ENCODE data around the gene CUL3. TPM values are rescaled to one million over a fixed set of nuclear protein-coding genes. Genes with fewer than 3 reads are reported as not detected.

Gene CUL3
- total RNA-seq, 1 experiment from 2014 or later, result 114 TPM

DNA sequence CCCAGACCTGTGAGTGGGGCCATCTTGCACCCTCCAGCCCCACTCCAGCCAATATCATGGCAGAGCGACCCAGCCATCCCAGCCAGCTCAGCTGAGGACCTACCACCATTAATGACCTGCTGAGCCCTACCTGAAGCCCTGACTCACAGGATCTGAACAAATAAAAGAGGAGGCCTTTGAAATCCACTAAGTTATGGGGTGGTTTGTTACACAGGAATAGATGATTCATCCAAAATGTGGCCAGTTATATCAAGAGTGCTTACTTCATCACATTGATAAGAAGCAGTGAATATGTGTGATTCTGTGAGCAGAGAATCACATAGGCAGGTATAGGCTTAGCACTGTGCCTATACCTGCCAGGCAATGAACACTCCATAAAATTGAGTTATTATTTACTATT is 148.5 kb downstream of the CUL3 start:
- Mint-ChIP-seq H3K4me3 (no peak overlapping the region), H3K9me3 (peaks cover 17 to 22% of the 10 kb centered on the region in 2 experiments), H3K36me3 (ENCODE audit: insufficient read depth in 1 of 3, low read depth in 3 of 3) (peaks cover 10 to 39% (median 14%) of the 10 kb centered on the region in 3 experiments; a peak in 6 of 7 replicates), H3K4me1 (peaks cover 28 to 30% of the 10 kb centered on the region in 2 experiments), H3K27ac (no peak overlapping the region; a peak in 1 of 7 replicates), H3K27me3 (ENCODE audit: low read depth) (peaks cover 1% of the 10 kb centered on the region; the same call in 1 of the 2 replicates)
- no peak overlapping the region for H3K56ac ChIP-seq (ENCODE audit: insufficient read length, low read depth, low read length)
- H3T11ph ChIP-seq (ENCODE audit: low read length), result no peak overlapping the region
- no peak overlapping the region for H3K9ac ChIP-seq (ENCODE audit: extremely low read depth, insufficient read length, low read length)
- DNase-seq, result no peak
- H2BK20ac ChIP-seq (ENCODE audit: low read depth, low read length, poor library complexity, severe bottlenecking), result no peak overlapping the region
- no peak overlapping the region for H3K4me2 ChIP-seq (ENCODE audit: insufficient read depth, insufficient read length, low read length)
- H2BK15ac ChIP-seq (ENCODE audit: low read depth, low read length), result no peak overlapping the region
- WGBS (ENCODE audit: extremely low coverage, insufficient read length, low lambda C conversion rate), result no CpG with 5 or more reads among the region's 1 CpG
- H2BK5ac ChIP-seq (ENCODE audit: insufficient read length, low read length), result no peak overlapping the region
- H2BK12ac ChIP-seq (ENCODE audit: insufficient read length, low read depth, low read length), result no peak overlapping the region
- H2AFZ ChIP-seq (ENCODE audit: low read length), result no peak overlapping the region
- H3K27ac ChIP-seq (ENCODE audit: insufficient read length, low read depth, low read length), result no peak overlapping the region
- H3K4me1 ChIP-seq (ENCODE audit: insufficient read depth, low read length), result no peaks in the 10 kb centered on the region; the same call in 1 of the 2 replicates
- no peak overlapping the region for H2BK120ac ChIP-seq (ENCODE audit: low read depth, low read length, poor library complexity, severe bottlenecking)
- no peak overlapping the region for H4K91ac ChIP-seq (ENCODE audit: insufficient read length, low read depth, low read length)
- H4K5ac ChIP-seq (ENCODE audit: insufficient read length, low read depth, low read length), result no peak overlapping the region
- H3K79me2 ChIP-seq (ENCODE audit: insufficient read depth, low read length), result no peaks in the 10 kb centered on the region
- H3K79me1 ChIP-seq (ENCODE audit: insufficient read depth, low read depth, low read length, poor library complexity, severe bottlenecking), result no peaks in the 10 kb centered on the region
- H4K8ac ChIP-seq (replicated peaks; ENCODE audit: insufficient read length, low read depth, low read length), result no peak overlapping the region
- no peak overlapping the region for H3K4ac ChIP-seq (ENCODE audit: low read depth, low read length)
- TF ChIP-seq, protein P1, sequence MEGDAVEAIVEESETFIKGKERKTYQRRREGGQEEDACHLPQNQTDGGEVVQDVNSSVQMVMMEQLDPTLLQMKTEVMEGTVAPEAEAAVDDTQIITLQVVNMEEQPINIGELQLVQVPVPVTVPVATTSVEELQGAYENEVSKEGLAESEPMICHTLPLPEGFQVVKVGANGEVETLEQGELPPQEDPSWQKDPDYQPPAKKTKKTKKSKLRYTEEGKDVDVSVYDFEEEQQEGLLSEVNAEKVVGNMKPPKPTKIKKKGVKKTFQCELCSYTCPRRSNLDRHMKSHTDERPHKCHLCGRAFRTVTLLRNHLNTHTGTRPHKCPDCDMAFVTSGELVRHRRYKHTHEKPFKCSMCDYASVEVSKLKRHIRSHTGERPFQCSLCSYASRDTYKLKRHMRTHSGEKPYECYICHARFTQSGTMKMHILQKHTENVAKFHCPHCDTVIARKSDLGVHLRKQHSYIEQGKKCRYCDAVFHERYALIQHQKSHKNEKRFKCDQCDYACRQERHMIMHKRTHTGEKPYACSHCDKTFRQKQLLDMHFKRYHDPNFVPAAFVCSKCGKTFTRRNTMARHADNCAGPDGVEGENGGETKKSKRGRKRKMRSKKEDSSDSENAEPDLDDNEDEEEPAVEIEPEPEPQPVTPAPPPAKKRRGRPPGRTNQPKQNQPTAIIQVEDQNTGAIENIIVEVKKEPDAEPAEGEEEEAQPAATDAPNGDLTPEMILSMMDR (conservative IDR thresholded peaks at IDR 0.05), result no peak
- no peaks in the 10 kb centered on the region for H3K27me3 ChIP-seq (ENCODE audit: insufficient read depth, low read length)
- H3K9me3 ChIP-seq (ENCODE audit: control insufficient read depth, low read depth, low read length), result no peaks in the 10 kb centered on the region
- H3K18ac ChIP-seq (ENCODE audit: insufficient read length, low read depth, low read length), result no peak overlapping the region
- H3K23me2 ChIP-seq (ENCODE audit: insufficient read length, low read depth, low read length, poor library complexity, severe bottlenecking), result no peaks in the 10 kb centered on the region
- H2AK5ac ChIP-seq (ENCODE audit: insufficient read length, low read length), result no peak overlapping the region
- H4K20me1 ChIP-seq (ENCODE audit: control insufficient read depth, insufficient read depth, insufficient read length), result no peaks in the 10 kb centered on the region
- no peak overlapping the region for H3K14ac ChIP-seq (ENCODE audit: insufficient read depth, low read length)
- no peak overlapping the region for H3K23ac ChIP-seq (ENCODE audit: insufficient read length, low read depth, low read length)

Data from H9 (cell line).